ENCODE data around the gene ADGRG3. TPM values are rescaled to one million over a fixed set of nuclear protein-coding genes. Genes with fewer than 3 reads are reported as not detected.

Gene ADGRG3
- total and polyA plus RNA-seq, 2 of the 13 experiments (the other 11 are each of a cell fraction or from before 2014, with no cell fraction given): 2.7 to 11.8 TPM

GRCh38 chr16:57700781-57701551 is 32.9 kb downstream of the ADGRG3 start (continued):
- TF ChIP-seq ZNF605 (CRISPR knock-in tag; IDR thresholded peaks at IDR 0.05) (0 out of 2 replicates have a peak, but pooled peaks have one; percentile 56), POLR2A (IDR thresholded peaks at IDR 0.05; ENCODE audit: insufficient read depth in 1 of 2, low read depth in 2 of 2, low read length in 2 of 2) (no peak), ZFP36L2 (CRISPR knock-in tag; IDR thresholded peaks at IDR 0.05) (no peak), GMEB2 (CRISPR knock-in tag; IDR thresholded peaks at IDR 0.05; ENCODE audit: low read depth) (no peak), DR1 (CRISPR knock-in tag; IDR thresholded peaks at IDR 0.05) (no peak), ZBTB7A (CRISPR knock-in tag; IDR thresholded peaks at IDR 0.05) (no peak), ZNF329 (CRISPR knock-in tag; IDR thresholded peaks at IDR 0.05; ENCODE audit: low read depth) (no peak), RBFOX2 (IDR thresholded peaks at IDR 0.05; ENCODE audit: low read depth, low read length) (no peak), HOXA3 (CRISPR knock-in tag; IDR thresholded peaks at IDR 0.05) (0 out of 2 replicates have a peak, but pooled peaks have one; percentile 18), ZNF792 (CRISPR knock-in tag; IDR thresholded peaks at IDR 0.05) (peak; percentile 40; the same call in 1 of the 2 replicates), ZNF451 (CRISPR knock-in tag; IDR thresholded peaks at IDR 0.05) (no peak), RNF2 (conservative IDR thresholded peaks at IDR 0.05; ENCODE audit: low read depth) (no peak), SP1 (IDR thresholded peaks at IDR 0.05) (no peak), SP1 (CRISPR knock-in tag; IDR thresholded peaks at IDR 0.05) (no peak), FUBP1 (CRISPR knock-in tag; IDR thresholded peaks at IDR 0.05; ENCODE audit: borderline replicate concordance) (no peak), ASH2L (IDR thresholded peaks at IDR 0.05; ENCODE audit: insufficient read length, low read depth, low read length) (peak; percentile 39), SNAPC5 (CRISPR knock-in tag; IDR thresholded peaks at IDR 0.05; ENCODE audit: borderline replicate concordance) (no peak), NFYB (CRISPR knock-in tag; IDR thresholded peaks at IDR 0.05) (peak; percentile 7; the same call in 1 of the 2 replicates), KLF11 (CRISPR knock-in tag; IDR thresholded peaks at IDR 0.05) (no peak), JDP2 (CRISPR knock-in tag; IDR thresholded peaks at IDR 0.05; ENCODE audit: borderline replicate concordance) (no peak), MIER2 (CRISPR knock-in tag; IDR thresholded peaks at IDR 0.05) (0 out of 2 replicates have a peak, but pooled peaks have one; percentile 10), SALL1 (CRISPR knock-in tag; IDR thresholded peaks at IDR 0.05) (peak; percentile 73)
- TF ChIP-seq, protein P1, sequence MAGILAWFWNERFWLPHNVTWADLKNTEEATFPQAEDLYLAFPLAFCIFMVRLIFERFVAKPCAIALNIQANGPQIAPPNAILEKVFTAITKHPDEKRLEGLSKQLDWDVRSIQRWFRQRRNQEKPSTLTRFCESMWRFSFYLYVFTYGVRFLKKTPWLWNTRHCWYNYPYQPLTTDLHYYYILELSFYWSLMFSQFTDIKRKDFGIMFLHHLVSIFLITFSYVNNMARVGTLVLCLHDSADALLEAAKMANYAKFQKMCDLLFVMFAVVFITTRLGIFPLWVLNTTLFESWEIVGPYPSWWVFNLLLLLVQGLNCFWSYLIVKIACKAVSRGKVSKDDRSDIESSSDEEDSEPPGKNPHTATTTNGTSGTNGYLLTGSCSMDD (CRISPR knock-in tag; IDR thresholded peaks at IDR 0.05): no peak
- TF ChIP-seq, protein P2, sequence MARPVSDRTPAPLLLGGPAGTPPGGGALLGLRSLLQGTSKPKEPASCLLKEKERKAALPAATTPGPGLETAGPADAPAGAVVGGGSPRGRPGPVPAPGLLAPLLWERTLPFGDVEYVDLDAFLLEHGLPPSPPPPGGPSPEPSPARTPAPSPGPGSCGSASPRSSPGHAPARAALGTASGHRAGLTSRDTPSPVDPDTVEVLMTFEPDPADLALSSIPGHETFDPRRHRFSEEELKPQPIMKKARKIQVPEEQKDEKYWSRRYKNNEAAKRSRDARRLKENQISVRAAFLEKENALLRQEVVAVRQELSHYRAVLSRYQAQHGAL (CRISPR knock-in tag; IDR thresholded peaks at IDR 0.05; ENCODE audit: not compliant biosample characterization): no peak
- TF ChIP-seq, protein P3, sequence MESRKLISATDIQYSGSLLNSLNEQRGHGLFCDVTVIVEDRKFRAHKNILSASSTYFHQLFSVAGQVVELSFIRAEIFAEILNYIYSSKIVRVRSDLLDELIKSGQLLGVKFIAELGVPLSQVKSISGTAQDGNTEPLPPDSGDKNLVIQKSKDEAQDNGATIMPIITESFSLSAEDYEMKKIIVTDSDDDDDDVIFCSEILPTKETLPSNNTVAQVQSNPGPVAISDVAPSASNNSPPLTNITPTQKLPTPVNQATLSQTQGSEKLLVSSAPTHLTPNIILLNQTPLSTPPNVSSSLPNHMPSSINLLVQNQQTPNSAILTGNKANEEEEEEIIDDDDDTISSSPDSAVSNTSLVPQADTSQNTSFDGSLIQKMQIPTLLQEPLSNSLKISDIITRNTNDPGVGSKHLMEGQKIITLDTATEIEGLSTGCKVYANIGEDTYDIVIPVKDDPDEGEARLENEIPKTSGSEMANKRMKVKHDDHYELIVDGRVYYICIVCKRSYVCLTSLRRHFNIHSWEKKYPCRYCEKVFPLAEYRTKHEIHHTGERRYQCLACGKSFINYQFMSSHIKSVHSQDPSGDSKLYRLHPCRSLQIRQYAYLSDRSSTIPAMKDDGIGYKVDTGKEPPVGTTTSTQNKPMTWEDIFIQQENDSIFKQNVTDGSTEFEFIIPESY (CRISPR knock-in tag; IDR thresholded peaks at IDR 0.05): no peak

Measured in HepG2 (cell line).